Panc1 (cell line): Measurements from ENCODE around the gene PCDHA9.
"Not testable (repeated sequence)": the region's sequence is repeated elsewhere in the genome, so short reads cannot be mapped to it uniquely, and the experiment has no call there.

Experiments used
- CTCF ChIP-seq: fragments of 450-650 bp; IDR thresholded peaks from 2 replicates; pipeline ENCODE4 v1.5.1; 2017; ENCODE audit warnings: mild to moderate bottlenecking
- POLR2AphosphoS5 ChIP-seq: IDR thresholded peaks from 2 replicates; pipeline ENCODE4 v1.6.1; 2012; ENCODE audit warnings: mild to moderate bottlenecking, low read depth, low read length, moderate library complexity
- TCF7L2 ChIP-seq: IDR thresholded peaks from 2 replicates; pipeline ENCODE4 v1.6.1; 2011; ENCODE audit warnings: mild to moderate bottlenecking, low read depth, low read length, inconsistent platforms

GRCh38 chr5:140848139-140849102 is at the start of gene PCDHA9:
- TF ChIP-seq CTCF, result 0 out of 2 replicates have a peak, but pooled peaks have one; percentile 13
- not testable (repeated sequence) for TF ChIP-seq POLR2AphosphoS5, TCF7L2
